A549 (cell line): ENCODE data around the gene MON2.

Experiments used
- RFX5 ChIP-seq: fragments of 450-650 bp; IDR thresholded peaks from 2 replicates; pipeline ENCODE4 v1.7.1; 2014; ENCODE audit warnings: antibody characterized with exemption, mild to moderate bottlenecking, moderate library complexity
- TF ChIP-seq, protein P1 (sequence below): fragments of >200 bp; sonication (Bioruptor Twin); formaldehyde crosslinking; IDR thresholded peaks from 3 replicates; pipeline ENCODE4 v1.5.1; 2016
- TF ChIP-seq, protein P2 (sequence below): fragments of 450-650 bp; IDR thresholded peaks from 2 replicates; pipeline ENCODE4 v1.6.1; 2014; ENCODE audit warnings: antibody characterized with exemption

DNA sequence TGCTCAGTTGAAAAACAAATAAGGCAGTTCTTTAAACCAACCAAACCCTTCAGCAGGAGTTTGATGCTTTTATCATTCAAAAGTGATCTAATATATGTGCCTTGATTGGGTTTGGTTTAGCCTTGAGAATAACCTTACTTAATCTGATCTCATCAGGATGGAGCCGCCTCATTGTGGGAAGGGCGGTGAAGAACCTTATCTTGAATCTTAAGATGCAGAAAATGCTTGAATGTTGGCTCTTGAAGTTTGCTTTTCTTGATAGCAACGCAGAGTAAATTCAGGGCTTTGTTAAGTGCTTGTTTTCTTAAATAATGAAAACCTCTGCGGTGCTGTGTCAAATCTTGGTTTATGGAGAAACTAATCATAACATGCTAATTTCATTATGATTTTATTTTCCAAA is 138.2 kb downstream of the MON2 start:
- TF ChIP-seq, protein P1, sequence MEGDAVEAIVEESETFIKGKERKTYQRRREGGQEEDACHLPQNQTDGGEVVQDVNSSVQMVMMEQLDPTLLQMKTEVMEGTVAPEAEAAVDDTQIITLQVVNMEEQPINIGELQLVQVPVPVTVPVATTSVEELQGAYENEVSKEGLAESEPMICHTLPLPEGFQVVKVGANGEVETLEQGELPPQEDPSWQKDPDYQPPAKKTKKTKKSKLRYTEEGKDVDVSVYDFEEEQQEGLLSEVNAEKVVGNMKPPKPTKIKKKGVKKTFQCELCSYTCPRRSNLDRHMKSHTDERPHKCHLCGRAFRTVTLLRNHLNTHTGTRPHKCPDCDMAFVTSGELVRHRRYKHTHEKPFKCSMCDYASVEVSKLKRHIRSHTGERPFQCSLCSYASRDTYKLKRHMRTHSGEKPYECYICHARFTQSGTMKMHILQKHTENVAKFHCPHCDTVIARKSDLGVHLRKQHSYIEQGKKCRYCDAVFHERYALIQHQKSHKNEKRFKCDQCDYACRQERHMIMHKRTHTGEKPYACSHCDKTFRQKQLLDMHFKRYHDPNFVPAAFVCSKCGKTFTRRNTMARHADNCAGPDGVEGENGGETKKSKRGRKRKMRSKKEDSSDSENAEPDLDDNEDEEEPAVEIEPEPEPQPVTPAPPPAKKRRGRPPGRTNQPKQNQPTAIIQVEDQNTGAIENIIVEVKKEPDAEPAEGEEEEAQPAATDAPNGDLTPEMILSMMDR: no peak
- TF ChIP-seq RFX5: no peak
- TF ChIP-seq, protein P2, sequence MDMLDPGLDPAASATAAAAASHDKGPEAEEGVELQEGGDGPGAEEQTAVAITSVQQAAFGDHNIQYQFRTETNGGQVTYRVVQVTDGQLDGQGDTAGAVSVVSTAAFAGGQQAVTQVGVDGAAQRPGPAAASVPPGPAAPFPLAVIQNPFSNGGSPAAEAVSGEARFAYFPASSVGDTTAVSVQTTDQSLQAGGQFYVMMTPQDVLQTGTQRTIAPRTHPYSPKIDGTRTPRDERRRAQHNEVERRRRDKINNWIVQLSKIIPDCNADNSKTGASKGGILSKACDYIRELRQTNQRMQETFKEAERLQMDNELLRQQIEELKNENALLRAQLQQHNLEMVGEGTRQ: no peak
